Measurements from ENCODE around the gene CHST9. TPM values are rescaled to one million over a fixed set of nuclear protein-coding genes. Genes with fewer than 3 reads are reported as not detected.

CHST9 gene, protein sequence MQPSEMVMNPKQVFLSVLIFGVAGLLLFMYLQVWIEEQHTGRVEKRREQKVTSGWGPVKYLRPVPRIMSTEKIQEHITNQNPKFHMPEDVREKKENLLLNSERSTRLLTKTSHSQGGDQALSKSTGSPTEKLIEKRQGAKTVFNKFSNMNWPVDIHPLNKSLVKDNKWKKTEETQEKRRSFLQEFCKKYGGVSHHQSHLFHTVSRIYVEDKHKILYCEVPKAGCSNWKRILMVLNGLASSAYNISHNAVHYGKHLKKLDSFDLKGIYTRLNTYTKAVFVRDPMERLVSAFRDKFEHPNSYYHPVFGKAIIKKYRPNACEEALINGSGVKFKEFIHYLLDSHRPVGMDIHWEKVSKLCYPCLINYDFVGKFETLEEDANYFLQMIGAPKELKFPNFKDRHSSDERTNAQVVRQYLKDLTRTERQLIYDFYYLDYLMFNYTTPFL
- 0.01 to 0.02 TPM in 2 of 5 replicates, not detected in the others for total RNA-seq (2022; extraction: Qiagen RNA extraction)

DNA sequence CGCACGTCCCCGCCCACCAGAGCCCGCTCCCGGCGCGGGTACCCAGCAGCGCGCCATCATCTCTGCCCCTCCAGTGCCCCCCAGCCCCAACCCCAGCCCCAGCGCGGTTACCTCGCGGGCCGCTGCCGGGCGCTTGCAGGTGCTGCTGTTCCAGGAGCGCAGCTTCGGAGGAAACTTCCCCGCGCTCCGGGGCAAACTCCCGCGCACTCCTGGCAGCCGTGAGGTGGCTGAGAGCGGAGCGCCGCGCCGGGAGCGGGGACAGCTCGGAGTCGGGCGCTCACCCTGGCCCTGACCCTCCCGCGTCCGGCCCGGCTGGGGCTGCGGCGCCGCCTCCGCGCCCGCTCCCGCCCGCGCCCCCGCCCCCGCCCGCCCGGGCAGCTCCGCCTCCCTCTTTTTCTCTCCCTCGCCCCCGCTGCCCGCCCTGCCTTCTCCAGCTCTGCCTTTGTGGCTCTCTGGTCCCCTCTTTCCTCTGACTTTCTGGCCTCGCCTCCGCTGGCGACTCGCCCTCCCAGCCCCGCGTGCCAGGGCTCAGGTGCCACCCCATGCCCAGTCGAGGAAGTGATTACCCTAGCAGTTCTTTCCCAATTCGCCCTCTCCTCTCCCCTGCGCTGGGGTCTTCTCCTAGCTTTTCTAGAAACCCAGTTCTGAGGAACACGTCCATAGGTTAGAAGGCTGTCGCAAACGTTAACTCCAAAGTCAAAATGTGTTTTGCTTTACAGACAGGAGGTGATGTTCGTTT, at the start of gene CHST9:
TSS of gene CHST9 (minus strand) at position 284 of the 739 bp plus-strand sequence. CDS start 42,499 bp downstream, outside the sequence.

DNA sequence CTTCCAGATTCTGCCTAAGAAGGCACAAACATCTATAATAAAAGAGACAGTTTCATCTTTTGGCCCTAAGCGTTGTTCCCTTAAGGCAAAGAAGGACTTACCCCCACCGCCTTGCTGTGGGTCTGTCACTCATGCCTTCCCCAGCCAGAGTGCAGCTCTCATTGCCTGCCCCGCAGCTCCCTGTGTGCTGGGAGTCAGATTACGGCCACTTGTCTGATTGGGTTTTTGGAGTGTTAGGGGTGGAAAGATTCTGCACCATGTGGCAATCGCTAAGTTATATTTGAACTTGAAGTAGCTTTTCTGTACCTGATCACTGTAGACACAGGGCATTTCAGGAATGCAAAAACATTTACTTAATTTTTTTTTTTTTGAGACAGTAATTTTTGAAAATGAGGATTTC, 319.6 kb downstream of the CHST9 start, which contains the start of gene AQP4:
TSS of gene AQP4 (minus strand) at position 151 of the 400 bp plus-strand sequence. CDS start at position 133, 18 bp downstream.

